IgD-negative memory B cell (primary cell): ENCODE data around the gene USP43. TPM values are rescaled to one million over a fixed set of nuclear protein-coding genes. Genes with fewer than 3 reads are reported as not detected.

Experiments used
- H3K27ac Mint-ChIP-seq, 3 donors: one replicate each; pipeline ENCODE4 v1.8.0; 2020 to 2022; ENCODE audit warnings: mild to moderate bottlenecking in 3 of 3, mixed read lengths in 3 of 3, moderate library complexity in 1 of 3
- H3K27me3 Mint-ChIP-seq: one replicate; pipeline ENCODE4 v1.8.0; 2021; ENCODE audit warnings: mixed read lengths
- H3K36me3 Mint-ChIP-seq: one replicate; pipeline ENCODE4 v1.8.0; 2020; ENCODE audit warnings: mild to moderate bottlenecking, mixed read lengths
- H3K4me1 Mint-ChIP-seq, 3 donors: one replicate each; pipeline ENCODE4 v1.8.0; 2020 to 2022; ENCODE audit warnings: mixed read lengths in 3 of 3, mild to moderate bottlenecking in 1 of 3
- H3K4me3 Mint-ChIP-seq, 4 donors: one replicate each; pipeline ENCODE4 v1.8.0; 2020 to 2022; ENCODE audit warnings: mild to moderate bottlenecking in 4 of 4, mixed read lengths in 4 of 4, moderate library complexity in 3 of 4
- H3K9me3 Mint-ChIP-seq, 3 donors: one replicate each; pipeline ENCODE4 v1.8.0; 2020 to 2021; ENCODE audit warnings: mixed read lengths in 3 of 3, mild to moderate bottlenecking in 1 of 3
- polyA plus RNA-seq: library from polyadenylated mRNA; unstranded; fragments of 300-500 nt; fragmentation: Illumina TruSeq; gene quantifications from one replicate; pipeline ENCODE4 v1.2.3, GENCODE V29; 2021

The USP43 gene
- polyA plus RNA-seq, 1 donor from 2014 or later, result not detected

GRCh38 chr17:9672691-9673090, 27.4 kb downstream of the USP43 start:
- peaks cover 0 to 3% (median 0%) of the 10 kb centered on the region in 3 donors for H3K9me3 Mint-ChIP-seq

DNA sequence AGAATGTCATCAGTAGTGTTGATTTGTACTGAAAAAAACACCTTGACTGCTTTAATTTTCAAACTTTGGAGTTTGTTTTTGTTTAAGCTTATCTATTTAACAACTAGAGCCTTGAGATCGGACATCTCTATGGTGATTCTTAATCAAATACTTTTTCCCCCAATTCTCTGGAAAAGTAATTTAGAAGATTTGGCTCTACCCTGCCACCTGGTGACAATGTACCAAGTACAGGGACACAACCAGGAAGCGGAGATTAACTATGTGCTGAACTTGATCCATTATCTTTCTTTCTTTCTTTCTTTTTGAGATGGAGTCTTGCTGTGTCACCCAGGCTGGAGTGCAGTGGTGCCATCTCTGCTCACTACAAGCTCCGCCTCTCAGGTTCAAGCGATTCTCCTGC, 30.8 kb downstream of the USP43 start:
- peaks cover 3% of the 10 kb centered on the region for H3K36me3 Mint-ChIP-seq
- H3K27ac Mint-ChIP-seq, result no peak overlapping the region
- H3K27me3 Mint-ChIP-seq, result peaks cover 2% of the 10 kb centered on the region
- H3K4me1 Mint-ChIP-seq, result no peaks in the 10 kb centered on the region
- H3K9me3 Mint-ChIP-seq, result peaks cover 0 to 11% (median 0%) of the 10 kb centered on the region in 3 donors
- no peak overlapping the region for H3K4me3 Mint-ChIP-seq

More at GRCh38 chr17:9672691-9673090, 27.4 kb downstream of the USP43 start:
- peaks cover under 1% of the 10 kb centered on the region for H3K36me3 Mint-ChIP-seq
- H3K27me3 Mint-ChIP-seq, result peaks cover 8% of the 10 kb centered on the region
- no peak overlapping the region for H3K27ac Mint-ChIP-seq
- no peak overlapping the region for H3K4me3 Mint-ChIP-seq
- H3K4me1 Mint-ChIP-seq, result no peaks in the 10 kb centered on the region

DNA sequence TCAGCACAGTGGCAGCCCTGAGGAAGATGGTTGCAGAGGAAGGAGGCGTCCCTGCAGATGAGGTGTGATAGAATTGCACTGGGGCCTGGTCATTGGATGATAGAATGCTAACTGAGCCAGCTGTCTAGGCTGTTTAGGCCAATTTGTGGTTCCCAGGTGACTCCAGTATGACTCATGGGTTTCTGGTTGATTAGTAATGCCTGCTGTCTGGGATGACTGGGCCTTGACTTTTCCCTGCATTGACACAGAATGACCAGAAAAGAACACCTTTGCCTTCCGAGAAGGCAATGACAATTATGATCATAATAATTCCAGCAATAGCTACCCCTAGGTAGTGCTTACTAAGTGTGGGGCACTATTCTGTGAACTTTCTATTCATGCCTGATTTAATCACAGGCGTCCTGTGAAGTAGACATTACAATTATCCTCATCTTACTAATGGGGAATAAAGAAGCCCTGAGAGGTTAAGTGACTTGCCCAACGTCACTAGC, 31.5 kb downstream of the USP43 start:
- H3K4me3 Mint-ChIP-seq, result no peak overlapping the region
- H3K36me3 Mint-ChIP-seq, result peaks cover 3% of the 10 kb centered on the region
- no peaks in the 10 kb centered on the region for H3K27me3 Mint-ChIP-seq
- H3K27ac Mint-ChIP-seq, result no peak overlapping the region
- H3K9me3 Mint-ChIP-seq, result peaks cover 0 to 11% (median 0%) of the 10 kb centered on the region in 3 donors
- H3K4me1 Mint-ChIP-seq, result no peaks in the 10 kb centered on the region

- H3K4me1 Mint-ChIP-seq, result no peaks in the 10 kb centered on the region
- H3K36me3 Mint-ChIP-seq, result peaks cover 3% of the 10 kb centered on the region
- peaks cover 0 to 11% (median 0%) of the 10 kb centered on the region in 3 donors for H3K9me3 Mint-ChIP-seq
- H3K27ac Mint-ChIP-seq, result no peak overlapping the region
- H3K27me3 Mint-ChIP-seq, result no peaks in the 10 kb centered on the region
- no peak overlapping the region for H3K4me3 Mint-ChIP-seq
These were observed 32.1 kb downstream of the USP43 start for GRCh38 chr17:9677411-9677810.

DNA sequence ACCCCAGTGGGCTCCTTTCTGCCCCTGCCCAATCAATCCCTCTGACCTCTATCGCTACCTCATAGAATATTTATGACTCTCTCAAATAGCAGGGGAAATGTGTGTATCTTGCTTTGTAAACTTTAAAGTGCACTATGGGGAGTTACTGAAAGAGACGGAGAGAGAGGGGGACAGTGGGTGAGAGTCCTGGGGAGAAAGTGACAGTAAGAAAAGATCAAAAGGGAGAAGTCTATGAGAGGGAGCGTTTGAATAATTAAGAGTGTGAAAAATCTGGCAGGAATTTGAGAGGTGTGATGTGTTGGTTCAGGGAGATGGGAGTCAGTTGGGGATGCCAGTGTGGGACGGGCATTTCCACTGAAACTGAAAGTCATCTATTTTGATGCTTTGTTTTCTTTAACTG, 32.6 kb downstream of the USP43 start:
- Mint-ChIP-seq H3K36me3 (peaks cover 3% of the 10 kb centered on the region), H3K9me3 (peaks cover 0 to 11% (median 0%) of the 10 kb centered on the region in 3 donors), H3K27ac (no peak overlapping the region), H3K4me3 (no peak overlapping the region), H3K27me3 (no peaks in the 10 kb centered on the region), H3K4me1 (no peaks in the 10 kb centered on the region)

DNA sequence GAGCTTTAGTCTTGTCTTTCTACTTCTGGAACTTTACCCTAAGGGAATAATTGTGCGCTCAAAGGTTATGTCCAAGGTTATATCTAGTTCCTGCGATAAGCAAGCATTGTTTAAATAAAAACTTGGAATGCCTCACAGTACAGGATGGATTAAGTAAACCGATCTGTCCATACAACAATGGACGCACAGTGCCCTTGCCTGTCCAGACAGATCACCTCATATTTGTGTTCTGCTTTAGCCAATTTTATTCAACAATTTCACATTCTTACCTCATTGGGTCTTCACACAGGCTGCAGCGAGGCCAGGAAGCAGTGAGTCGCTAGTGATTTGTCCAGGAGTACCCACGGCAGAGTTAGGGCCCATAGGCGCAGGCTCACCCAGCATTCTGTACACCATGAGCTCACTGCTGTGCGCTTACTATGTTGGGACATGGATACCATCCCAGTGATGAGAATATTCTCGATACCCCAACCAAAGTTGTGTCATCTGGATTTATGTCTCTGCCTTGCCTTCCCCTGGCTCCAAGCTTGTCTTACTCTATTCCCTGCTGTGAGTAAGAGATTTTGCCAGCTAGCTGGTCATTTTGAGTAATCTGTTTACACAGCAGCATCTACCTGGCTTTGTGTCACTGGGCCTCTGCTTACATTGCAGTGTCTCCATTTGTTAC, 39.8 kb downstream of the USP43 start:
- peaks cover 0 to 5% (median 5%) of the 10 kb centered on the region in 3 donors for H3K9me3 Mint-ChIP-seq

DNA sequence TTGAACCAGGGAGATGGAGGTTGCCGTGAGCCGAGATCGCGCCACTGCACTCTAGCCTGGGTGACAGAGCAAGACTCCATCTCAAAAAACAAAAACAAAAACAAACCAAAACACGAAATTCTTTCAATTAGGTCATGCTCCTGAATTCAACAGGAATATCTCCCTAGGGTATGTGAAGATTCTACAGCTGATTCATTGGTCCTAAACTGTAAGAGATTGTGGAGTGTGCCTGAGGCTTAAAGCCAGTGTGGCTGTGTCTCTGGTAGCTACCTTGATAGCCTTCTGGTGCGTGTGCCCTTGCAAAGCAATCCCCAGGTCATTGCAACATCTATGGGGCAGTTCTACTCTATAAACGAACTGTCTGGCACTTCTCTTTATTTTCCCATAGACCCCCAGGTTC, 48.4 kb downstream of the USP43 start:
- Mint-ChIP-seq H3K4me3 (no peak overlapping the region), H3K9me3 (peaks cover 0 to 8% (median 3%) of the 10 kb centered on the region in 3 donors), H3K36me3 (no peaks in the 10 kb centered on the region), H3K4me1 (no peaks in the 10 kb centered on the region), H3K27ac (no peak overlapping the region), H3K27me3 (peaks cover 4% of the 10 kb centered on the region)

More for the DNA sequence above, 39.8 kb downstream of the USP43 start:
- H3K36me3 Mint-ChIP-seq, result no peaks in the 10 kb centered on the region
- H3K27ac Mint-ChIP-seq, result no peak overlapping the region
- H3K27me3 Mint-ChIP-seq, result no peaks in the 10 kb centered on the region
- H3K4me3 Mint-ChIP-seq, result no peak overlapping the region
- no peaks in the 10 kb centered on the region for H3K4me1 Mint-ChIP-seq

- Mint-ChIP-seq H3K4me1 (no peaks in the 10 kb centered on the region), H3K27me3 (peaks cover 4% of the 10 kb centered on the region), H3K27ac (no peak overlapping the region), H3K9me3 (peaks cover 0 to 8% (median 3%) of the 10 kb centered on the region in 3 donors), H3K36me3 (no peaks in the 10 kb centered on the region), H3K4me3 (no peak overlapping the region)
These were observed 51.1 kb downstream of the USP43 start for GRCh38 chr17:9696279-9697044.

GRCh38 chr17:9700136-9700535, 54.8 kb downstream of the USP43 start:
- H3K4me1 Mint-ChIP-seq, result peaks cover 0 to 4% (median 0%) of the 10 kb centered on the region in 3 donors
- H3K36me3 Mint-ChIP-seq, result no peaks in the 10 kb centered on the region
- peaks cover 7% of the 10 kb centered on the region for H3K27me3 Mint-ChIP-seq
- peaks cover 0 to 8% (median 3%) of the 10 kb centered on the region in 3 donors for H3K9me3 Mint-ChIP-seq
- no peak overlapping the region for H3K4me3 Mint-ChIP-seq
- no peak overlapping the region for H3K27ac Mint-ChIP-seq

GRCh38 chr17:9700754-9701476, 55.6 kb downstream of the USP43 start:
- Mint-ChIP-seq H3K4me3 (no peak overlapping the region), H3K4me1 (peaks cover 0 to 4% (median 0%) of the 10 kb centered on the region in 3 donors), H3K27me3 (peaks cover 7% of the 10 kb centered on the region), H3K27ac (no peak overlapping the region), H3K9me3 (peaks cover 0 to 4% (median 3%) of the 10 kb centered on the region in 3 donors), H3K36me3 (no peaks in the 10 kb centered on the region)

DNA sequence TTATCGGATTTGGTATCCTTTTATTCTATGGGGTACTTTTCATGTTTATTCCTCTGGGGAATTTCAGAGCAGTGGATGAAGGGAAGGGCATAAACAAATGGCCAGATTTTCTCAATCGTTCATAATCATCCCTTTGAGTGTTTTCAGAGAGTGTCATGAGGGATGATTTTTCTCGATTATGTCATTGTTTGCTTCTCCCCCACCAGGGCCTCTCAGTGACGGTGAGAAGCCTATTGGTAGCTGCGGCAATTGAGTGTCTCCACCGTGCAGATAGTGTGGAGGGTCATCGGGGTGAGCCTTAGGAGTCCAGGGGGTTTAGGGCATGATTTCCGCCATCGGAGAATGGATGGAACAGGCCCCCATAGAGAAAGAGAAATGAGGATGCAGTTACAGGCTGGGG, 57.2 kb downstream of the USP43 start:
- H3K27me3 Mint-ChIP-seq, result peaks cover 3% of the 10 kb centered on the region
- H3K36me3 Mint-ChIP-seq, result no peaks in the 10 kb centered on the region
- H3K27ac Mint-ChIP-seq, result no peak overlapping the region
- H3K4me3 Mint-ChIP-seq, result no peak overlapping the region
- no peaks in the 10 kb centered on the region for H3K9me3 Mint-ChIP-seq
- H3K4me1 Mint-ChIP-seq, result peaks cover 0 to 4% (median 0%) of the 10 kb centered on the region in 3 donors

- Mint-ChIP-seq H3K9me3 (peaks cover 0 to 5% (median 0%) of the 10 kb centered on the region in 3 donors), H3K4me3 (no peak overlapping the region), H3K36me3 (no peaks in the 10 kb centered on the region), H3K27me3 (peaks cover 6% of the 10 kb centered on the region), H3K27ac (no peak overlapping the region), H3K4me1 (peaks cover 0 to 4% (median 0%) of the 10 kb centered on the region in 3 donors)
These were observed 57.8 kb downstream of the USP43 start for GRCh38 chr17:9702914-9703780.

- Mint-ChIP-seq H3K4me1 (peaks cover 0 to 4% (median 0%) of the 10 kb centered on the region in 3 donors), H3K27ac (no peak overlapping the region), H3K4me3 (no peak overlapping the region), H3K9me3 (peaks cover 0 to 6% (median 0%) of the 10 kb centered on the region in 3 donors), H3K27me3 (peaks cover 6% of the 10 kb centered on the region), H3K36me3 (no peaks in the 10 kb centered on the region)
These were observed 58.4 kb downstream of the USP43 start for GRCh38 chr17:9703781-9704082.

DNA sequence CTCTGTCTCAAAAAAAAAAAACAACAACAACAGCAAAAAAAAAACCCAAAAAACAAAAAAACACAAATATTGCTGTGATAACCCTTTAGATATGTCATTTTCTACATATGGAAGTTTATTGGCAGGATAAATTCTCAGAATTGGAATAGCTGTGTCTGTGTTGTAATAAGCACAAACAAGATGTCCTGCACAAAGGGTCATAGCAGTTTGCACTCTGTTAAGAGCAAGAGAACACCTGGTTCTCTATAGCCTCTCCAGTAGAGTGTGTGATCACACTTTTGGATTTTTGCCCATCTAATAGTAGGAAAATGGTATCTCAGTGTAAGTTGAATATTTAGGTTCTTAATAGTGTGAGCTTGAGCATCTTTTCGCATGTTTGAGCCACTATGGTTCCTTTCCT, 60.4 kb downstream of the USP43 start:
- Mint-ChIP-seq H3K27me3 (peaks cover 6% of the 10 kb centered on the region), H3K36me3 (no peaks in the 10 kb centered on the region), H3K9me3 (peaks cover 0 to 6% (median 3%) of the 10 kb centered on the region in 3 donors), H3K4me1 (peaks cover 0 to 4% (median 0%) of the 10 kb centered on the region in 3 donors), H3K4me3 (no peak overlapping the region), H3K27ac (no peak overlapping the region)
